AG04449 (cell line): Measurements from ENCODE around the gene MRAP2.
"Not testable (repeated sequence)": the region's sequence is repeated elsewhere in the genome, so short reads cannot be mapped to it uniquely, and the experiment has no call there.

Source experiments
- CTCF ChIA-PET: fragments of 350-600 bp; formaldehyde crosslinking; extraction: SDS; loops from one replicate; lab custom pipeline; 2021; ENCODE audit warnings: antibody characterized with exemption; lab: Yijun Ruan, JAX
- POLR2A ChIA-PET: fragments of 400-600, 350-600 bp; formaldehyde crosslinking; extraction: SDS; loops from one replicate; lab custom pipeline; 2020; ENCODE audit warnings: antibody characterized with exemption, inconsistent platforms; lab: Yijun Ruan, JAX
- DNase-seq: peaks from one replicate; pipeline ENCODE4 v3.0.0-alpha.2; 2010; ENCODE audit warnings: low read depth, low spot score
- H3K4me3 ChIP-seq: 2 replicates; pipeline ENCODE4 v1.5.1; 2011; ENCODE audit warnings: low read depth, mild to moderate bottlenecking, control low read depth, low read length
- TF ChIP-seq, protein P1 (sequence below): IDR thresholded peaks from one replicate; pipeline ENCODE4 v1.5.1; 2011; ENCODE audit warnings: mild to moderate bottlenecking, moderate library complexity, low read length, control low read depth, inconsistent platforms; ENCODE audit not compliant: insufficient read depth; ENCODE audit errors: missing control alignments

The MRAP2 gene

GRCh38 chr6:84089552-84089951, 56.0 kb downstream of the MRAP2 start:
- no peak for DNase-seq
- ChIA-PET CTCF (no interaction called here), POLR2A (no interaction called here)
- TF ChIP-seq, protein P1, sequence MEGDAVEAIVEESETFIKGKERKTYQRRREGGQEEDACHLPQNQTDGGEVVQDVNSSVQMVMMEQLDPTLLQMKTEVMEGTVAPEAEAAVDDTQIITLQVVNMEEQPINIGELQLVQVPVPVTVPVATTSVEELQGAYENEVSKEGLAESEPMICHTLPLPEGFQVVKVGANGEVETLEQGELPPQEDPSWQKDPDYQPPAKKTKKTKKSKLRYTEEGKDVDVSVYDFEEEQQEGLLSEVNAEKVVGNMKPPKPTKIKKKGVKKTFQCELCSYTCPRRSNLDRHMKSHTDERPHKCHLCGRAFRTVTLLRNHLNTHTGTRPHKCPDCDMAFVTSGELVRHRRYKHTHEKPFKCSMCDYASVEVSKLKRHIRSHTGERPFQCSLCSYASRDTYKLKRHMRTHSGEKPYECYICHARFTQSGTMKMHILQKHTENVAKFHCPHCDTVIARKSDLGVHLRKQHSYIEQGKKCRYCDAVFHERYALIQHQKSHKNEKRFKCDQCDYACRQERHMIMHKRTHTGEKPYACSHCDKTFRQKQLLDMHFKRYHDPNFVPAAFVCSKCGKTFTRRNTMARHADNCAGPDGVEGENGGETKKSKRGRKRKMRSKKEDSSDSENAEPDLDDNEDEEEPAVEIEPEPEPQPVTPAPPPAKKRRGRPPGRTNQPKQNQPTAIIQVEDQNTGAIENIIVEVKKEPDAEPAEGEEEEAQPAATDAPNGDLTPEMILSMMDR, result no peak
- H3K4me3 ChIP-seq, result no peak overlapping the region

DNA sequence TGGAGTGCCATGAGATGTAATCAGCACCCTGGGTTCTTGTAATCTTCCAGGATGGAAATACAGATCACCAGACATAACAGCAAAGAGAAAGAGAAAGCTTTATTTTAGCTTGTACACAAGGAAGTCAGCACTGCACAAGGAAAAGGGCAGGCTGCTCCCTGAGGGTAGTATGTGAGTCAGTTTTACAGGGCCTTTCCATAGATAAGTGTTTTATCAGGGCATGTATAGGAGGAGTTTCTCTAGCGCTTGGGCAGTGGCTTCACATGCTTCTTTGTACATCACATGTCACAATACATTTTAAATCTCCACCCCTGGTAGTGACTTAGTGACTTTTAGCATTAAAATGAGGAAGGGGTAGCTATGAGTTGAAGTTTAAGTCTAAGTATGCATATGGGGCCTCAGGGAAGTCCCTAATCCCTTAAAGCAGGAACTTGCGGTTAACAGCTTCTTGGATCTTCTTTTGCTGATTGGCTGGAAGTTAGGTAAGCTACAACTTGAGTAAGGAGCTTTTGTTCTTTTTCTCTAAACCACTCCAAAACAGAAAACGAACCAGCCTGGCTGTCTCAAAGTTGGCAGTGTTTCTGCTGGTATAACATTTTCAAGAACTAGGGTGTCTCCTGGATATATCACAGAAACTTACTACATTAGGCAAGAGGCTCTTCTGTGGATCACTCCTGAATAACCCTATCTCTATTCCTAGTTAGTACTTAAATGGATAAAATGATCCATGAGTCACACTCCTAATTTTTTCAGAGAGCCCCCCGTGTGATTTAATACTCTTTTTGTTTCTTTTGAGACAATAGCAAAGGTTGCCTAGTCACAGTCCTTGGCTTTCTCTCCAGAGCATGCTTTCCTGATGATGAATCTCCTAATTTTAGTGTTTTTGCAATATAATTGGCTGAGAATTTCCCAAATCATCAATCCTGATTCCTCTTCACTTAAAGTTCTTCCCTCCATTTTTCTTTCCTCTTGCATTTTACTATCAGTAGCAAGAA, 60.2 kb downstream of the MRAP2 start:
- H3K4me3 ChIP-seq, result no peak overlapping the region
- POLR2A ChIA-PET, result no interaction called here
- CTCF ChIA-PET, result no interaction called here
- no peak for DNase-seq
- TF ChIP-seq, protein P1, result no peak

DNA sequence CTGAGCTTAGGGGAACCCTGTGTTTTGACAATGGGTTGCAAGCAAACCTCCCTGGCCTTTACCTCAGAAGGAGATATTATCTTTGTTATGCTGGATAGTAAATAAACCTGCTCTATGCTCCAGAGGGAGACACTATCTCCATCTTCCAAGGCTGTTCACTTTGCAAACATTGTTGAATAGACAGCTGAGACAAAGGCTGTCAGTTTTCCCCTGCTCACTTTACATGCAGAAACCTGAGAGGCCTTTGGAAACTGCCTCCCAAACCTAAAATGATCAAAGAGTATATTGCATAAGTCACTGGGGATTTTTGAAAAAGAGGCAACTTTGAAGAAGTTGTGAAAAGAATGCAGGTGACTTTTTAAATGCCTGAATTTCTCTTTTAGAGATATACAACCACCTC, 61.6 kb downstream of the MRAP2 start:
- ChIA-PET CTCF (no interaction called here), POLR2A (no interaction called here)
- no peak overlapping the region for H3K4me3 ChIP-seq
- TF ChIP-seq, protein P1, result no peak
- DNase-seq, result no peak

DNA sequence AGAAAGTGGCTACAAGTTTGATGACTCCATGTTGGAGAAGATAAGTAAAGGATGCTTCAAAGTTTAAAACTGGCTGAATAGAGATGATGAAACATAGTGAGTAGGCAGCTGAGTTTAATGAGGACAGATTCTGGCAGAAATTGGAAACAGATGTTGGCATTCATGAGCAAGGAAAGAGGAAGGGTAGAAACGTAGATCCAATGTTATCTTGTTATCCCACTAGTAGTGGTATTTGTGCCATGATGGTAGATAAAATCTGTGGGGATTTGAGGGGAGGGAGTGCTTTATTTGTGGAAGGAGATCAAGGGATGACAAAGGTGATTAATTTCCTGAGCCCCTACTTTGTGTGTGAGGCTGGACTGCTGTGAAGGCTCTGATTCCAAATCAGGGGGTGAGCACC, 69.5 kb downstream of the MRAP2 start:
- ChIA-PET CTCF (no interaction called here), POLR2A (no interaction called here)
- no peak overlapping the region for H3K4me3 ChIP-seq
- TF ChIP-seq, protein P1, result no peak
- DNase-seq, result peak; percentile 21

DNA sequence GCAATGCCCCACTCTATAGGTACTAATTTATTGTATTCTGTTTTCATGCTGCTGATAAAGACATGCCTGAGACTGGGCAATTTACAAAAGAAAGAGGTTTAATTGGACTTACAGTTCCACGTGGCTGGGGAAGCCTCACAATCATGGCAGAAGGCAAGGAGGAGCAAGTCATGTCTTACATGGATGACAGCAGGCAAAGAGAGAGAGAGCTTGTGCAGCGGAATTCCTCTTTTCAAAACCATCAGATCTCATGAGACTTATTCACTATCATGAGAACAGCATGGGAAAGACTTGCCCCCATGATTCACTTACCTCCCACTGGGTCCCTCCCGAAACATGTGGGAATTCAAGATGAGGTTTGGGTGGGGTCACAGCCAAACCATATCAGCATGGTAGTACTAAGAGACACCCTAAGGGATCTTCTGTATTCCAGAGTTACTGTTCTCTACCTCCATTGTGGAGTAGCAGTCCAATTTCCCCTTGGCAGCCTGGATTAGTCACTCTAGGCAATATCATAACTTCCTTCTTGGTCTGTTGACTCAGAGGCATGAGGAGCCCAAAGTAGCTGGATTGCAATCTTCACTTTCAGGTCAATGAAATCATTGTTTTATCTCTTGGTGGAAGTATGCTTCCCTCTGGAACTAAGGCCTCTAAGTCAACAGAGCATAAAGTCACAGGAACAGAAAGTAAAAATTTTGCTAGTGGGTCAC, 71.8 kb downstream of the MRAP2 start:
- CTCF ChIA-PET, POLR2A ChIA-PET, H3K4me3 ChIP-seq, DNase-seq: not testable (repeated sequence)

DNA sequence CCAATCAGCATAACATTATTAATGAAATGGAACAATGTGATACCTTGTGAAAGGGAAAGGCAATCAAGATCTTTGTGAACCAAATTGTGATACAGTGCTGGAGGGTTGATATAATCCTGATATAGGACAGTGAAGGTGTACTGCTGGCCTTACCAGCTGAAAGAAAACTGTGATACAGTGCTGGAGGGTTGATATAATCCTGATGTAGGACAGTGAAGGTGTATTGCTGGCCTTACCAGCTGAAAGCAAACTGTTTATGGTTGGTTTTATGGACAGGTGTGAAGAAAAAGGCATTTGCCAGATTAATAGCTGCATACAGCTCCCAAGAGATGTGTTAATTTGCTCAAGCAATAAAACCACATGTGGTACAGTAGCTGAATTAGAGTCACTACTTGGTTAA, 73.9 kb downstream of the MRAP2 start:
- no peak overlapping the region for H3K4me3 ChIP-seq
- no peak for DNase-seq
- ChIA-PET POLR2A (no interaction called here), CTCF (no interaction called here)
- TF ChIP-seq, protein P1, result no peak

- DNase-seq, H3K4me3 ChIP-seq, POLR2A ChIA-PET, CTCF ChIA-PET: not testable (repeated sequence)
Observed at GRCh38 chr6:84111351-84111750, 77.8 kb downstream of the MRAP2 start.

- CTCF ChIA-PET, POLR2A ChIA-PET: not testable (repeated sequence)
Observed at GRCh38 chr6:84114933-84115594, 81.5 kb downstream of the MRAP2 start.

More at GRCh38 chr6:84114933-84115594, 81.5 kb downstream of the MRAP2 start:
- not testable (repeated sequence) for H3K4me3 ChIP-seq, DNase-seq
